ENCODE measurements around the gene SRSF3. TPM values are rescaled to one million over a fixed set of nuclear protein-coding genes. Genes with fewer than 3 reads are reported as not detected.
A peak's percentile ranks its signal among the peaks of the same experiment; 100 is the strongest.
"Not testable (repeated sequence)": the region's sequence is repeated elsewhere in the genome, so short reads cannot be mapped to it uniquely, and the experiment has no call there.

Gene SRSF3
- total and polyA plus RNA-seq, 3 experiments from 2014 or later, result 370 to 579 (median 572) TPM

DNA sequence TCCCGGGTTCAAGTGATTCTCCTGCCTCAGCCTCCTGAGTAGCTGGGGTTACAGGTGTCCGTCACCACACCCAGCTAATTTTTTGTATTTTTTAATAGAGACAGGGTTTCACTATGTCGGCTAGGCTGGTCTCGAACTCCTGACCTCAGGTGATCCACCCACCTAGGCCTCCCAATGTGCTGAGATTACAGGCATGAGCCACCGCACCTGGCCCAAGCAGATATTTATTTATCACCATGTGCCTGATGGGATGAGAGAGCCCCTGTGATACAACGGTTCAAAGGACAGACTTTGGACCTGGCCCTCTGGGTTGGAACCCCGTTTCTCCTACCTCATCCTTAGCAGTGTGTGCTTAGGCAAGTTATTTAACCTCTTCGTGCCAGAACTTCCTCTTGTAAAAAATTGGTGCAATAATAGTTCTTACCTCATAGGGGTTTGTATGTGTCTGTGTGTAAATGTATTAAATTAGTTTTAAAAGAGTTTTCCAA is 27.7 kb upstream of the SRSF3 start:
- H3K4me1 Mint-ChIP-seq, result no peaks in the 10 kb centered on the region
- Histone ChIP-seq H3K9me3 (ENCODE audit: low read length) (no peaks in the 10 kb centered on the region), H3K27ac (ENCODE audit: low read depth, low read length) (no peak overlapping the region), H3K36me3 (ENCODE audit: insufficient read depth, low read length) (no peaks in the 10 kb centered on the region), H3K4me1 (ENCODE audit: insufficient read depth, low read length) (no peaks in the 10 kb centered on the region), H3K4me3 (ENCODE audit: low read length) (no peak overlapping the region), H3K27me3 (ENCODE audit: insufficient read depth, low read length, poor library complexity, severe bottlenecking) (no peaks in the 10 kb centered on the region)
- ChIA-PET CTCF (interaction anchor here (1.7 kb wide), 1 partner anchor 48 kb away, joined by 5 read pairs; no protein-coding TSS in a partner anchor), POLR2A (no interaction called here)
- H3K27ac Mint-ChIP-seq, result no peak overlapping the region
- DNase-seq, result no peak
- H3K36me3 Mint-ChIP-seq, result no peaks in the 10 kb centered on the region
- no peaks in the 10 kb centered on the region for H3K27me3 Mint-ChIP-seq
- no peaks in the 10 kb centered on the region for H3K9me3 Mint-ChIP-seq
- no peak overlapping the region for H3K4me3 Mint-ChIP-seq

DNA sequence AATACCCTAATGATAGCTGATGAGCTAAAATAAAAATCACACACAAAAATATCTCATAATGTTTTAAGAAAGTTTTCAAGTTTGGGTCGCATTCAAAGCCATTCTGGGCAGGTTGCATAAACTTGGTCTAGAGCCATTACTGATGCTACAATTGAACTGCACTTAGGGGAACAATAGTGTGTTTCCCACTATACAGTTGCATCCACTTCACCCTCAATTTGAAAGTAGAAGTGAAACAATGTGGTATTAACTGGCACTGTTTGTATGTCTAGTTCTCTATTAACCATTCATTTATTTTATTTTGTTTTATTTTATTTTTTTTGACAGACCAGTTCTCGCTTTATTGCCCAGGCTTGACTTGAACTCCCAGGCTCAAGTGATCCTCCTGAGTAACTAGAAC is 23.9 kb upstream of the SRSF3 start:
- Mint-ChIP-seq H3K4me3 (no peak overlapping the region), H3K27ac (no peak overlapping the region), H3K36me3 (peaks cover 0 to 3% (median 0%) of the 10 kb centered on the region in 3 donors), H3K4me1 (no peaks in the 10 kb centered on the region), H3K27me3 (no peaks in the 10 kb centered on the region), H3K9me3 (peaks cover 0 to 4% (median 2%) of the 10 kb centered on the region in 5 donors)
- Histone ChIP-seq H3K4me1 (ENCODE audit: insufficient read depth, low read length) (no peaks in the 10 kb centered on the region), H3K27me3 (ENCODE audit: insufficient read depth, low read length, poor library complexity, severe bottlenecking) (no peaks in the 10 kb centered on the region), H3K27ac (ENCODE audit: low read depth, low read length) (no peak overlapping the region), H3K9me3 (ENCODE audit: low read length) (no peaks in the 10 kb centered on the region), H3K4me3 (ENCODE audit: low read length) (no peak overlapping the region), H3K36me3 (ENCODE audit: insufficient read depth, low read length) (no peaks in the 10 kb centered on the region)
- no peak for DNase-seq
- CTCF ChIA-PET, result interaction anchor here (1.3 kb wide), 1 partner anchor 10 kb away, joined by 4 read pairs; no protein-coding TSS in a partner anchor
- POLR2A ChIA-PET, result no interaction called here

DNA sequence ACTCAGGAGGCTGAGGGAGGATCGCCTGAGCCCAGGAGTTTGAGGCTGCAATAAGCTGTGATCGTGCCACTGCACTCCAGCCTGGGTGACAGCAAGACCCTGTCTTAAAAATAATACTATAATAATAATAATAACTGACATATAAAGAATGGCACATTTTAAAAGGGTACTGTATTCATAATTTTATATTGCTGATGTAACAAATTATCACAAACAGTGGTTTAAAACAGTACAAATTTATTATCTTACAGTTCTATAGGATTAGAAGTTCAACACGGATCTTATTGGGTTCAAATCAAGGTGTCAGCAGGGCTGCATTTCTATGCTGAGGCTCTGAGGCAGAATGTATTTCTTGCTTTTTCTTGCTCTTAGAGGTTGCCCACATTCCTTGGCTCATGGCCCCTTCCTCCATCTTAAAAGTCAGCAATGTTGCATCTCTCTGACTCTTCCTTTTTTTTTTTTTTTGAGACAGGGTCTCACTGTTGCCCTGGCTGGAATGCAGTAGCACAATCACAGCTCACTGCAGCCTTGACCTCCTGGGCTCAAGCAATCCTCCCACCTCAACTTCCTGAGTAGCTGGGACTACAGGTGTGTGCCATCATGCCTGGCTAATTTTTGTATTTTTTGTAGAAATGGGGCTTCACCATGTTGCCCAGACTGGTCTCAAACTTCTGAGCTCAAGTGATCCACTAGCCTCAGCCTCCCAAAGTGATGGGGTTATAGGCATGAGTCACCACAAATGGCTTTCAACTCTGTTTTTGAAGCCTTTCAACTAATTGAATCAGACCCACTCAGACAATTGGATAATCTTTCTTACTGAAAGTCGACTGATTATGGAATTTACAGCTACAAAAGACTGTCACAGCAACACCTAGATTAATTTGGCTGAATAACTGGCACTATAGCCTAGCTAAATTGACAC is 22.8 kb upstream of the SRSF3 start:
- H3K4me3 Mint-ChIP-seq, result no peak overlapping the region
- H3K27ac Mint-ChIP-seq, result no peak overlapping the region
- Histone ChIP-seq H3K27ac (ENCODE audit: low read depth, low read length) (no peak overlapping the region), H3K27me3 (ENCODE audit: insufficient read depth, low read length, poor library complexity, severe bottlenecking) (no peaks in the 10 kb centered on the region), H3K4me3 (ENCODE audit: low read length) (no peak overlapping the region), H3K4me1 (ENCODE audit: insufficient read depth, low read length) (no peaks in the 10 kb centered on the region), H3K36me3 (ENCODE audit: insufficient read depth, low read length) (no peaks in the 10 kb centered on the region), H3K9me3 (ENCODE audit: low read length) (no peaks in the 10 kb centered on the region)
- POLR2A ChIA-PET, result interaction anchor here (1.1 kb wide), 1 partner anchor 128 kb away, joined by 3 read pairs; the partner anchor contains the start of gene KCTD20
- H3K9me3 Mint-ChIP-seq, result peaks cover 0 to 4% (median 2%) of the 10 kb centered on the region in 5 donors
- CTCF ChIA-PET, result no interaction called here
- H3K4me1 Mint-ChIP-seq, result no peaks in the 10 kb centered on the region
- H3K36me3 Mint-ChIP-seq, result peaks cover 0 to 3% (median 0%) of the 10 kb centered on the region in 3 donors
- no peak for DNase-seq
- H3K27me3 Mint-ChIP-seq, result no peaks in the 10 kb centered on the region

DNA sequence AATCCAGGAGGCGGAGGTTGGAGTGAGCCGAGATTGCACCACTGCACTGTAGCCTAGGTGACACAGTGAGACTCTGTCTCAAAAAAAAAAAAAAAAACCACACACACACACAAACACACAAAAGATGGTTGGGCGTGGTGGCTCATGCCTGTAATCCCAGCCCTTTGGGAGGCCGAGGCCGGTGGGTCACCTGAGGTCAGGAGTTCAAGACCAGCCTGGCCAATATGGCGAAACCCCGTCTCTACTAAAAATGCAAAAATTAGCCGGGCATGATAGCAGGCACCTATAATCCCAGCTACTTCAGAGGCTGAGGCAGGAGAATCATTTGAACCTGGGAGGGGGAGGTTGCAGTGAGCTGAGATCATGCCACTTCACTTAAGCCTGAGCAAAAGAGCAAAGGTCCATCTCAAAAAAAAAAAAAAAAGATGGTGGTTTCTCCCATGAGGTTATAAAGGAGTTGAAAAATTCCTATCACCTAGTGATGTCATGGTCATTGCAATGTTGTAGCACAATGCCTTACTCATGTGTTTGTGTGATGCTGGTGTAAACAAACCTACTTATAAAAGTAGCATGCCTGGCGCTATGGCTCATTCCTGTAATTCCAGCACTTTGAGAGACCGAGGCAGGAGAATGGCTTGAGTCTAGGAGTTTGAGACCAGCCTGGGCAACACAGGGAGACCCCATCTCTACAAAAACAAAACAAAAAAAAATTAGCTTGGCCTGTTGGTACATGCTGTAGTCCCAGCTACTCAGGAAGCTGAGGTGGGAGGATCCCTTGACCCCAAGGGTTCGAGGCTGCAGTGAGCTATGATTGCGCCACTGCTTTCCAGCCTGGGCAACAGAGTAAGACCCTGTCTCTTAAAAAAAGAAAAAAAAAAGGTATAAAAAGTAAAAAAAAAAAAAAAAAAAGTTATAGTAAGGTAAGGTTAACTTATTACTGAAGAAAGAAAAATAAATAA is 21.5 kb upstream of the SRSF3 start:
- H3K27me3 Mint-ChIP-seq; H3K4me3 ChIP-seq (ENCODE audit: low read length); CTCF ChIA-PET; H3K27ac Mint-ChIP-seq; H3K36me3 Mint-ChIP-seq; DNase-seq; H3K4me1 ChIP-seq (ENCODE audit: insufficient read depth, low read length); H3K4me1 Mint-ChIP-seq; H3K27ac ChIP-seq (ENCODE audit: low read depth, low read length); H3K36me3 ChIP-seq (ENCODE audit: insufficient read depth, low read length); H3K4me3 Mint-ChIP-seq; H3K9me3 ChIP-seq (ENCODE audit: low read length); H3K9me3 Mint-ChIP-seq; H3K27me3 ChIP-seq (ENCODE audit: insufficient read depth, low read length, poor library complexity, severe bottlenecking): not testable (repeated sequence)
- POLR2A ChIA-PET, result interaction anchor here (0.6 to 1.1 kb wide), 2 partner anchors 129 to 389 kb away, joined by 3 read pairs; partner anchors contain the start of gene KCTD20

DNA sequence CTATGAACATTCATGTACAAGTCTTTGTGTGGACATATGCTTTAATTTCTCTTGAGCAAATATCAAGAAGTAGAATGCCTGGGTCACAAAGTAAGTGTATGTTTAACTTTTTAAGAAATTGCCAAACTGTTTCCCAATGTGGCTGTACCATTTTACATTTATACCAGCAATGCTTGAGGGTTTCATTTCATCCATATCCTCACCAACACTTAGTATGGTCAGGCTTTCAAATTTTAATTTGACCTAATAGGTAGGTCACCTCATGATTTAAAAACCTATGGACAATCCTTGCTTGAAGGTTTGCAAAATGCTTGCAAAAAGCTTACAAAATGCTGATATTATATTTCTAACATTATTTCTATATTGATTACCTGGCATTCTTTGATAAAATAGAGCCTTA is 19.5 kb upstream of the SRSF3 start:
- Mint-ChIP-seq H3K36me3 (peaks cover 0 to 3% (median 0%) of the 10 kb centered on the region in 3 donors), H3K9me3 (peaks cover 0 to 4% (median 2%) of the 10 kb centered on the region in 5 donors), H3K4me1 (peaks cover 2 to 7% (median 7%) of the 10 kb centered on the region in 3 donors), H3K4me3 (no peak overlapping the region), H3K27ac (no peak overlapping the region), H3K27me3 (peaks cover 0 to 2% of the 10 kb centered on the region in 2 donors)
- Histone ChIP-seq H3K36me3 (ENCODE audit: insufficient read depth, low read length) (no peaks in the 10 kb centered on the region), H3K4me1 (ENCODE audit: insufficient read depth, low read length) (peaks cover 5% of the 10 kb centered on the region), H3K27ac (ENCODE audit: low read depth, low read length) (no peak overlapping the region), H3K27me3 (ENCODE audit: insufficient read depth, low read length, poor library complexity, severe bottlenecking) (no peaks in the 10 kb centered on the region), H3K9me3 (ENCODE audit: low read length) (no peaks in the 10 kb centered on the region), H3K4me3 (ENCODE audit: low read length) (no peak overlapping the region)
- ChIA-PET POLR2A (no interaction called here), CTCF (no interaction called here)
- no peak for DNase-seq

DNA sequence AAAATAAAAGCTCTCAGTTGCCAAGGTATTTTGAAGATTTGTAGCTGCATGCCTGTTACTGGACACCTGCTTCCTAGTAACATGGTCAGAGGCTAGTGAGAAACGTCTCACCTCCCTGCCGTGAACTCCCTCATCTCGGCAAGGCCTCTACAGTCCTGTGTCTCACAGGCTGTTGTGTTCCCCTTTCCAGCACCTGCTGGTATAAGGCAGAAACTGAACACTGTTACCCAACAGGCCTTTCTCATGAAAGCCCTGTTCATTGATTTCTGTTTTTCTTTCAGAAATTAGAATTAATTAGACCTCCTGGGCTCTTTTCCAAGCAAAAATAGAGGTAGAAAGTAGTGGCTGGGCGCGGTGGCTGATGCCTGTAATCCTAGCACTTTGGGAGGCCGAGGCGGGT is 17.6 kb upstream of the SRSF3 start:
- peaks cover 0 to 2% of the 10 kb centered on the region in 2 donors for H3K27me3 Mint-ChIP-seq
- H3K9me3 ChIP-seq (ENCODE audit: low read length), result no peaks in the 10 kb centered on the region
- H3K4me1 Mint-ChIP-seq, result peaks cover 3 to 9% (median 8%) of the 10 kb centered on the region in 3 donors
- H3K36me3 Mint-ChIP-seq, result peaks cover 0 to 3% (median 0%) of the 10 kb centered on the region in 3 donors
- H3K36me3 ChIP-seq (ENCODE audit: insufficient read depth, low read length), result no peaks in the 10 kb centered on the region
- H3K27ac ChIP-seq (ENCODE audit: low read depth, low read length), result no peak overlapping the region
- peak overlapping the region in 2 of 8 donors; percentile 58 to 73 for H3K27ac Mint-ChIP-seq
- no peak overlapping the region for H3K4me3 ChIP-seq (ENCODE audit: low read length)
- no peak overlapping the region for H3K4me3 Mint-ChIP-seq
- CTCF ChIA-PET, result interaction anchor here (0.6 to 0.9 kb wide), 3 partner anchors 10 to 153 kb away, joined by 3 read pairs; no protein-coding TSS in a partner anchor
- POLR2A ChIA-PET, result interaction anchor here (0.6 kb wide), 1 partner anchor 124 kb away, joined by 5 read pairs; no protein-coding TSS in a partner anchor
- peaks cover 0 to 3% (median 2%) of the 10 kb centered on the region in 5 donors for H3K9me3 Mint-ChIP-seq
- no peaks in the 10 kb centered on the region for H3K27me3 ChIP-seq (ENCODE audit: insufficient read depth, low read length, poor library complexity, severe bottlenecking)
- no peak for DNase-seq
- peaks cover 8% of the 10 kb centered on the region for H3K4me1 ChIP-seq (ENCODE audit: insufficient read depth, low read length)

DNA sequence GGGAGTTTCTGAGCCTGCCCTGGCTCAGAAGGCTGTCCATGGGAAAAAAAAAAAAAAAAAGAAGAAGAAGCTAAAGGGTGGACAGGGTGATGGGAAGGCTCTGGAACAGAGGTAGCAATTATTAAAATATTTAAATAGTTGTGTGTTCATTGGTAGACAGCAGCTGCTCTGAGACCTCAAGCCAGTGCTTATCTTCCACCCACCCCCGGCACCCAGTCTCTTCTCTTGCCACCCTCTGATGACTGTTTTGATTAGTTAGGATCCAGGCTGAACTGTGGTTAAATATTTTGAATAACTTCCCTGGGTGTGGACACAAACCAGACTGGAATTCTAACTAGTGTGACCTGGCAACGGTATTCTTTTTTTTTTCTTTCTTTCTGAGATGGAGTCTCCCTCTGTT is 16.9 kb upstream of the SRSF3 start:
- POLR2A ChIA-PET, result no interaction called here
- Mint-ChIP-seq H3K4me1 (peaks cover 3 to 9% (median 8%) of the 10 kb centered on the region in 3 donors), H3K36me3 (no peaks in the 10 kb centered on the region)

More for the DNA sequence above, 16.9 kb upstream of the SRSF3 start:
- DNase-seq, result no peak
- Histone ChIP-seq H3K36me3 (ENCODE audit: insufficient read depth, low read length) (no peaks in the 10 kb centered on the region), H3K27me3 (ENCODE audit: insufficient read depth, low read length, poor library complexity, severe bottlenecking) (no peaks in the 10 kb centered on the region), H3K4me3 (ENCODE audit: low read length) (no peak overlapping the region), H3K9me3 (ENCODE audit: low read length) (no peaks in the 10 kb centered on the region), H3K27ac (ENCODE audit: low read depth, low read length) (no peak overlapping the region), H3K4me1 (ENCODE audit: insufficient read depth, low read length) (peaks cover 8% of the 10 kb centered on the region)
- Mint-ChIP-seq H3K9me3 (peaks cover 0 to 3% (median 2%) of the 10 kb centered on the region in 5 donors), H3K27me3 (peaks cover 0 to 3% of the 10 kb centered on the region in 2 donors), H3K27ac (peak overlapping the region in 1 of 8 donors; percentile 50), H3K4me3 (no peak overlapping the region)
- CTCF ChIA-PET, result no interaction called here

All from CD8-positive, alpha-beta memory T cell (primary cell).